Right ventricle myocardium superior (tissue), 1 donor: ENCODE results near the gene RBM44. TPM values are rescaled to one million over a fixed set of nuclear protein-coding genes. Genes with fewer than 3 reads are reported as not detected.
A peak's percentile ranks its signal among the peaks of the same experiment; 100 is the strongest.
"Not testable (repeated sequence)": the region's sequence is repeated elsewhere in the genome, so short reads cannot be mapped to it uniquely, and the experiment has no call there.

Experiments used
- ATAC-seq: fragments of 200-7000 bp; cut with Tn5 transposase; one replicate; pipeline ENCODE4 v1.9.1; 2020; ENCODE audit warnings: mild to moderate bottlenecking; ENCODE audit not compliant: poor library complexity
- DNase-seq: peaks from one replicate; pipeline ENCODE4 v3.0.0-alpha.2; 2020
- intact Hi-C: fragments of 100-400 bp; cut with DNase I; formaldehyde crosslinking; loops from one replicate; pipeline ENCODE4 v1.11.2; 2022
- total RNA-seq: library from RNA; stranded (reverse); fragmentation: NEBNext Ultra II Directional; extraction: Animal tissue kit (Norgen Biotek cat#: 25700); gene quantifications from one replicate; pipeline ENCODE4 v1.2.1, GENCODE V29; 2021
- donor health status: DM: no; HTN: yes; CAD: no; lungs with severe emphysema.

The RBM44 gene
- total RNA-seq, 1 donor from 2014 or later: 0.38 TPM

GRCh38 chr2:237827421-237827987, 28.9 kb downstream of the RBM44 start:
- no peak for ATAC-seq
- no peak for DNase-seq
- intact Hi-C loops: no loop called here

GRCh38 chr2:237830522-237830921, 31.9 kb downstream of the RBM44 start:
- intact Hi-C loops: no loop called here
- no peak for ATAC-seq
- no peak for DNase-seq

- intact Hi-C loops: no loop called here
- DNase-seq: no peak
- no peak for ATAC-seq
Measured at GRCh38 chr2:237833546-237833945, 35.0 kb downstream of the RBM44 start.

GRCh38 chr2:237835372-237835771, 36.8 kb downstream of the RBM44 start:
- no peak for ATAC-seq
- intact Hi-C loops: no loop called here
- DNase-seq: no peak

- intact Hi-C loops: no loop called here
- DNase-seq (no peak), ATAC-seq (no peak)
Measured at GRCh38 chr2:237841051-237841450, 42.5 kb downstream of the RBM44 start.

GRCh38 chr2:237848940-237849339, 50.4 kb downstream of the RBM44 start:
- intact Hi-C loops, DNase-seq, ATAC-seq: not testable (repeated sequence)

- intact Hi-C loops: loop anchor here (10.0 kb wide), 1 partner anchor 291 kb away; no protein-coding TSS in a partner anchor
- DNase-seq (no peak), ATAC-seq (no peak)
Measured at GRCh38 chr2:237854295-237854694, 55.7 kb downstream of the RBM44 start.

- DNase-seq: no peak
- no peak for ATAC-seq
- intact Hi-C loops: loop anchor here (5.0 to 10.0 kb wide), 2 partner anchors 287 to 405 kb away; no protein-coding TSS in a partner anchor
Measured at GRCh38 chr2:237857791-237858190, 59.2 kb downstream of the RBM44 start.

GRCh38 chr2:237858294-237859081, 59.9 kb downstream of the RBM44 start:
- intact Hi-C loops: loop anchor here (5.0 to 10.0 kb wide), 2 partner anchors 286 to 404 kb away; no protein-coding TSS in a partner anchor
- DNase-seq: peak; percentile 67
- ATAC-seq: peak; percentile 77

GRCh38 chr2:237859082-237859433, 60.5 kb downstream of the RBM44 start:
- intact Hi-C loops: loop anchor here (5.0 to 10.0 kb wide), 2 partner anchors 286 to 403 kb away; no protein-coding TSS in a partner anchor
- DNase-seq (no peak), ATAC-seq (no peak)

- ATAC-seq: peak; percentile 66
- intact Hi-C loops: loop anchor here (5.0 to 10.0 kb wide), 2 partner anchors 285 to 403 kb away; no protein-coding TSS in a partner anchor
- no peak for DNase-seq
Measured at GRCh38 chr2:237859533-237860272, 61.1 kb downstream of the RBM44 start, which contains the start of gene RAMP1. Gene RAMP1, plus strand, starts transcription at chr2:237859623. Its CDS starts 53 bp downstream, at chr2:237859676.

GRCh38 chr2:237860273-237860935, 61.8 kb downstream of the RBM44 start:
- DNase-seq (no peak), ATAC-seq (peak; percentile 17)
- intact Hi-C loops: no loop called here

GRCh38 chr2:237861875-237862527, 63.4 kb downstream of the RBM44 start:
- DNase-seq: no peak
- intact Hi-C loops: no loop called here
- ATAC-seq: no peak

GRCh38 chr2:237862528-237862895, 63.9 kb downstream of the RBM44 start:
- intact Hi-C loops: no loop called here
- ATAC-seq: no peak
- no peak for DNase-seq

- DNase-seq: no peak
- intact Hi-C loops: no loop called here
- ATAC-seq: no peak
Measured at GRCh38 chr2:237863102-237863511, 64.5 kb downstream of the RBM44 start.

GRCh38 chr2:237863689-237864443, 65.3 kb downstream of the RBM44 start:
- DNase-seq: no peak
- intact Hi-C loops: no loop called here
- peak; percentile 5 for ATAC-seq

GRCh38 chr2:237864444-237864931, 65.9 kb downstream of the RBM44 start:
- intact Hi-C loops: no loop called here
- ATAC-seq (no peak), DNase-seq (no peak)
